CD4-positive, alpha-beta T cell treated with Interleukin-2 at 100 ng/mL for 4 hours (primary cell): Measurements from ENCODE around the gene RPL26.

Source experiments
- DNase-seq: peaks from one replicate; pipeline ENCODE4 v3.0.0-alpha.2; 2020; ENCODE audit warnings: low spot score

Gene RPL26

GRCh38 chr17:8383143-8383822 is at the start of gene RPL26:
Gene RPL26, minus strand, starts transcription at chr17:8383193. Its CDS starts 883 bp downstream, at chr17:8382310.
- peak; percentile 98 for DNase-seq

GRCh38 chr17:8430966-8431365 is 48.0 kb upstream of the RPL26 start:
- DNase-seq: no peak

DNA sequence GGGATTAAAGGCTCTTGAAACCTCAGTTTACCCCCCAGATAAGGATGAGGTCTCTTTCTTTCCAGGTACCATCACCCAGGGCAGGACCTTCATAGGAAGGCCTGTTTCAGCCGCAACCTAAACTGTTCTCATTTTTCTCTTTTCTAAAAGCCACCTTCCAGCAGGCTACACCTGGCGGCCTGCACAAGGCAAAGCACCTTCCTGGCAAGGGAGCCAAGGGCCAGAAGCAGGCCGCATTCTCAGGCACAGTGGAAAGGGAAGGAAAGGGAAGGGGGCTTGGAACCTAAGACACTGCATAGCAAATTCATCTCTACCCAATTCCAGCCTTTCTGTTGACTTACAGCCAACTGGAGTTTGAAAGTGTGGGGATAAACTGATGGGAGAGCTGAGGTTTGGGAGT is 43.8 kb upstream of the RPL26 start:
- no peak for DNase-seq

DNA sequence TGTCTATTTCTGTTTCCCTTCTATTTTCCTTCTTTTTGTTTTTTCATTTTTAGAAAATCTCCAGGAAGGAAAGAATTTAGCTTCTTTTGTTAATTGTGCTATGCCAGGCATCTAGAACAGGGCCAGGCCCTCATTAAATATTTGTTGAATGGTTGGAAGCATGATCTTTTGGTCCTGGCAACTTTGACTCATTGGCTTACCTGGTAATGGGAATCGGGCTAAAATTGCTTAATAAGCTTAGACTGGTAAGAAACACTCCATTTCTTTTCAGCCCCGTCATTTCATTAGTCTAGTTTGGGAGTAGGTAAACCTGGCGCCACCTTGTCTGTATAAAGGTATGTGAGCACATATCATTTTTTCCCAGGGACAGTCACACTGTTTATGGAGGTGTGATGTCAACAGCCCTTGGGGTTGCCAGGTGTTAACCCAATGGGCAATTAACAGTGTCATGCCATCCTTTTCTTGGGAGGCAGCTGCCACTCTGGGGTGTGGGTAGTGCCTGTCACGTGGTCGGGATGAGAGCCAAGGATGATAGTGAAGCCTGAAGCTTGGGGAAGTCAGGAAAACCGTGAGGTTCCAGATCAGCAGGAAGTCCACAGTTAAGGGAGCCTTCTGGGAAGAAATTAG is 43.2 kb upstream of the RPL26 start:
- no peak for DNase-seq

- no peak for DNase-seq
Measured at GRCh38 chr17:8421571-8421970, 38.6 kb upstream of the RPL26 start.

DNA sequence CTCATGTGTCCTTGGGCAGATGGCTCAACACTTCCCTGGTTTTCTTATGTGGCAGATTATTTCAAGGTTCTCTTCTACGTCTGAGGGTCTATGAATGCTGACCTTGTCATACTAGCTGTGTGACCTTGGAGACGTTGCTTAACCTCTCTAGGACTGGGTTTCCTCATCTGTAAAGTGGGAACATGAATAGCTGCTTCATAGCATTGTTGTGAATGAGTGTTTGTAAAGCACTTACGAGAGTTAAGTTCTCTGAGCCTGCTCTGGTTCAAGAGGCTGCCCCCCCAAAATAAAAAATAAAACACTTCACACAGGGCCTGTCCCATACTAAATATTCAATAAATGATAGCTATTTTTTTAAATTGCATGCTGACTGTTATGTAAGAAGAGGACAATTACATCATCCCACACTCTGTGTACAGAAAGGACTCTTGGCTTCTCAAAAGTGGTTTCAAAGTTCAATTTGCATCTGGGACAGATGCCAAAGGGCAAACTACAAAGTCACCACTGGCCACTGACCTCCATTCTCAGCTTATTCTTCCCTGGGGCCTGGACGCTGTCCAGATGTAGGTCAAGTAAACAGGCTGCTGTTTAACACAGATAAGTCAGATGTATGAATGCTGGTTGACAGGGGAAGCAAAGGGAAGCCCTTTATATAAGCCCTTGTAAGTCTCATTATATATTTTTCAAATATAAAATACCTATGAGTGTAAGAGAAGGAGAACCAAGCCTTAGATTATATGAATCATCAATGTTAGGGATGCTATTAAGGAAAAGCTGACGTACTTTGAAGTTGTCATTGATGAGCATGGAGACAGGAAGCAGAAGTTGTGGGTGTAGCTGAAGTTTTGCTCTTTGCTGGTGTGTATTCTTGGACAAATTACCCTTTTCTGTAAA is 37.3 kb upstream of the RPL26 start:
- DNase-seq: no peak

- DNase-seq: no peak
Measured at GRCh38 chr17:8419305-8419704, 36.3 kb upstream of the RPL26 start.

DNA sequence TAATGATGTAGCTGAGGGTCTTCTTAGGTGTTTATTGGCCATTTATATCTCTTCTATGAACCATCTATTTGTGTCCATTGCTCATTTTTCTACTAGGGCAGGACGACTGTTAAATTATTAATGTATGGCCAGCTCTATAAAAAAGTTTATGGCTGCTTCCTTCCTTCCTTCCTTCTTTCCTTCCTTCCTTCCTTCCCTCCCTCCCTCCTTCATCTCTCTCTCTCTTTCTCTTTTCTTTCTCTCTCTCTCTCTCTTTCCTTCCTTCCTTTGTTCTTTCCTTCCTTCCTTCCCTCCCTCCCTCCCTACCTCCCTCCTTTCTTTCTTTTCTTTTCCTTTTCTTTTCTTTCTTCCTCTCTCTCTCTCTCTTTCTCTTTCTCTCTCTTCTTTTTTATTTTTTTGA is 35.5 kb upstream of the RPL26 start:
- no peak for DNase-seq

- no peak for DNase-seq
Measured at GRCh38 chr17:8417806-8418205, 34.8 kb upstream of the RPL26 start.

DNA sequence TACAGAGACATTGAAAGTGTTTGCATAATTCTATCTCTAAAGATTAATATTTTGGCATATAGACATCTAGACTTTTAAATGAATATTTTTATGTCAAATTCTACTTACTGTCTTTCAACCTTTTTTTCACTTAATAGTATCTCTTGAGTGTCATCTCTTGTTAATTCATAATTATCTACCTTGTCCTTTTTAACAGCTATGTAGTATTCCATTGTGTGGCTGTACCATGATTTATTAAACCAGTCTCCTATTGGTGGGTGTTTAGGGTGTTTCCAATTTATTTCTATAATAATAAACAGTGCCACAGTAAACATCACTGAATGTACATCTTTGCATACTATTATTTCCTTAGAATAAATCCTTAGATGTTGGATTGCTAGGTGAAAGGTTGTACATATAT is 30.9 kb upstream of the RPL26 start:
- no peak for DNase-seq

- no peak for DNase-seq
Measured at GRCh38 chr17:8413328-8413727, 30.3 kb upstream of the RPL26 start.

GRCh38 chr17:8412089-8412488 is 29.1 kb upstream of the RPL26 start:
- DNase-seq: no peak

DNA sequence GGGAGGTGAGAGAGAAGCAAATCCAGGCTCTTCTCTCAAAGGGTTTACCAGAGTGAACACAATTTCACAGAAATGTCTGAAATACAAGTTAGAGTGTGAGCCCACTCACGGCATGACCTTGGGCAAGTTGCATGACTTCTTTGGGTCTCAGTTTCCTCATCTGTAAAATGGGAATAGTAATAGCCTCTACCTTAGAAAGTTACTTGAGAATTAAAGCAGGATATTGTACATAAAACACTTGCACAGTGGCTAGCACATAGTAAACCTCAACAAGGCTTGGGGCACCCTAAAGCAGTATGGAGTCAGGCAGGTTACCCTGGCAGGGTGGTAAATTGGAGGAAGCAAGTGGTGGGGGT is 27.9 kb upstream of the RPL26 start:
- no peak for DNase-seq

- peak; percentile 75 for DNase-seq
Measured at GRCh38 chr17:8409966-8410882, 27.2 kb upstream of the RPL26 start.

DNA sequence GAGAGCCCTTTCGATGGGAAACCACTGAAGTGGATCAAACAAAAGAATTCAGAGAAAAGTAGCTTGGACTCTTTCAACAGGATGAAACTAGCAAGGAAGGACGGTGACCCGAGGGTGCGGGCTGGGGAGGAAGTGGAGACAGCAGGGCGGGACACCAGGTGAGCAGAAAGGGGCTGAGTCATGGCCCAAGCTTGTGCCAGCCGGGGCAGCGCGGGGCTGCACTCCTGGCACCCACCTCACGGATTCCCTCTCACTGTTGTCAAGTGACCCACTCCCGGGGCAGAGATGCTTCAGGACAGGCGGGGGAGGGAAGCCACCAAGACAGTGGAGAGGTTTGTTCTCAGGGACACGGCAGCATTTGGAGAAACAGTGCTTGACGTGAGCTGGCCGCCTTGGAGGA is 25.4 kb upstream of the RPL26 start:
- DNase-seq: no peak

DNA sequence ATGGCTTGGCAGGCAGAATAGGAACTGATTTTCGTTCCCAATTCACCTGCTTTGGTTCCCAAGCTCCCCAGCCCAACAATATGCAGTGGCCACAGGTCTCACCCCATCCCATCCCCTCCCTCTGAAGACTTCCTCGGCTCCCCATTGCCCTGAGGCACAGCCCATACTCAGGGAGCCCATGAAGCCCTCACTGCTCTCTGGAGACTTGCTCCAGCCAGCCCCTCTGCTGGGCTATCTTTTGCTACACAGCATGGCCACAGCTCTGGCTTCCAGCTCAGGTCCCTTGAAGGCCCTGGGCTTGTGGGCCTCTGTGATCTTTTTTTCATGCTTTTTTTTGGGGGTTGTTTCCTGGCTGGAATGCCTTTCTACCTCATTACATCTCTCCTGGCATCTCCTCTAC is 23.2 kb upstream of the RPL26 start:
- DNase-seq: no peak

GRCh38 chr17:8405499-8406016 is 22.6 kb upstream of the RPL26 start:
- DNase-seq: no peak

GRCh38 chr17:8402921-8403536 is 20.0 kb upstream of the RPL26 start:
- no peak for DNase-seq

GRCh38 chr17:8401107-8401506 is 18.1 kb upstream of the RPL26 start:
- DNase-seq: no peak

DNA sequence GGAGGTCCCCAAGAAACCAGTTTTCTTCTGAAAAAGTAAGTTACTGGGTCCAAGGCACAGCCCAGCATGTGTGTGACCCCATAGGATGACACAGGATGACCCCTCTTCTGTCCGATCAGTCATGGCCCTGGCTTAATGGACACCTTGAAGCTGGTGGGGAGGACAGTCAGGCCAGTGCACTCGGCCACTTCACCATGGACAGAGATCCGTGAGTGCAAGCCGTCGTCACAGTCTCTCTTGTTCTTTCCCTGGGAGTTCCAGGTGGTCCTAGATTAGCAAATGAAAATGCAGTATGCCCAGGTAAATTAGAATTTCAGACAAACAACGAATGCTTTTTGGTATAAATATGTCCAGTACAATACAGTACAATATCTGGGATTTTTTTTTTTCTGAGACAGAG is 16.0 kb upstream of the RPL26 start:
- no peak for DNase-seq

DNA sequence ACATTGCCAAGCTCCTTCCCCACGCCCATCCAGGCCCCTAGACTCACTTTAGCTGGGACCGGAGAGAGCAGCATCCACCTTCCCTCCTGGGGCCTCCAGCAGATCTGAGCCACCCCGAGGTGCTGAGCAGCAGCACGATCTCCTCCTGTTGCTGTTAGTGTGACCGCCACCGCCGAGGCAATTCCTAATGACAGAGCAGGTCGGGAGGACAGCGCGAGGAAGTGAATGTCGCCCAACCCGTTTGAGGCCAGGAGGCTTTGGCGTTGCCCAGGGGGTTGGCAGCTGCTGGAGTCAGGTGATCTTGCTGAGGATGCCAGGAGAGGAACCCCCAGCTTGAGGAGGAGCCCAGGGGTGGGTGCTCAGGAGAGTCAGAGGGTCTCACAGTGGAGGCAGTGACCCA is 14.6 kb upstream of the RPL26 start, which contains the start of gene RNF222:
RNF222 (minus strand) TSS at position 192 of the 400 bp plus-strand sequence. CDS start 4,366 bp downstream, outside the sequence.
- DNase-seq: no peak
